ENCODE results near the gene KASH5.

KASH5 gene

DNA sequence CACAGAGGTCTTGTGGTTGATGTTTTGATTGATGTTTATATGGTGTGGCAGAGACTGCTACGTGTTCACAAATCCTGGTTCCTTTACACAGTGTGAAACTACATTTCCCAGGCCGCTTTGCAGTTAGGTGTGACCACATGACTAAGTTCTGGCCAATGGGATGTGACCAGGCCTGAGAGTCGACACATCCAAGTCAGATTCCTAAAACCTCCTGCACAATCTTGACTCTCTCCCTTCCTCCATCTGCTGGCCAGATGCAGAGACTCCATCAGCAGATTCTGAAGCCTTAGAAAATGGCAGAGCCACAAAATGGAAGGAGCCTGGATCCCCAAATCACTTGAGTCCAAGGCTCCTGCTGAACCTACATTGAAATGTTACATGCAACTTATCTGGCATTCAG, 40.2 kb upstream of the KASH5 start:
- Histone ChIP-seq H3K9me2 (replicated peaks; ENCODE audit: control insufficient read depth, low read length) (no peaks in the 10 kb centered on the region), H4K20me1 (ENCODE audit: control insufficient read depth, insufficient read depth, low read depth, low read length) (no peaks in the 10 kb centered on the region), H3K27me3 (ENCODE audit: control insufficient read depth, low read length) (no peaks in the 10 kb centered on the region), H3K36me3 (ENCODE audit: control insufficient read depth, low read length) (no peaks in the 10 kb centered on the region), H3K4me2 (ENCODE audit: low read length) (peak overlapping the region; percentile 15), H3K9me3 (ENCODE audit: control insufficient read depth, insufficient read depth, low read length) (peaks cover 6% of the 10 kb centered on the region; the same call in 1 of the 2 replicates), H3K79me2 (ENCODE audit: control insufficient read depth, low read length) (no peaks in the 10 kb centered on the region), H3K4me1 (ENCODE audit: control insufficient read depth, low read length) (peaks cover 19% of the 10 kb centered on the region), H3F3A (ENCODE audit: control insufficient read depth, insufficient read depth) (no peaks in the 10 kb centered on the region; the same call in 1 of the 2 replicates), H3K4me3 (ENCODE audit: low read length) (peak overlapping the region; percentile 17; the same call in 1 of the 2 replicates), H3K27ac (ENCODE audit: low read depth, low read length) (peak overlapping the region; percentile 30)
- TF ChIP-seq, protein P1, sequence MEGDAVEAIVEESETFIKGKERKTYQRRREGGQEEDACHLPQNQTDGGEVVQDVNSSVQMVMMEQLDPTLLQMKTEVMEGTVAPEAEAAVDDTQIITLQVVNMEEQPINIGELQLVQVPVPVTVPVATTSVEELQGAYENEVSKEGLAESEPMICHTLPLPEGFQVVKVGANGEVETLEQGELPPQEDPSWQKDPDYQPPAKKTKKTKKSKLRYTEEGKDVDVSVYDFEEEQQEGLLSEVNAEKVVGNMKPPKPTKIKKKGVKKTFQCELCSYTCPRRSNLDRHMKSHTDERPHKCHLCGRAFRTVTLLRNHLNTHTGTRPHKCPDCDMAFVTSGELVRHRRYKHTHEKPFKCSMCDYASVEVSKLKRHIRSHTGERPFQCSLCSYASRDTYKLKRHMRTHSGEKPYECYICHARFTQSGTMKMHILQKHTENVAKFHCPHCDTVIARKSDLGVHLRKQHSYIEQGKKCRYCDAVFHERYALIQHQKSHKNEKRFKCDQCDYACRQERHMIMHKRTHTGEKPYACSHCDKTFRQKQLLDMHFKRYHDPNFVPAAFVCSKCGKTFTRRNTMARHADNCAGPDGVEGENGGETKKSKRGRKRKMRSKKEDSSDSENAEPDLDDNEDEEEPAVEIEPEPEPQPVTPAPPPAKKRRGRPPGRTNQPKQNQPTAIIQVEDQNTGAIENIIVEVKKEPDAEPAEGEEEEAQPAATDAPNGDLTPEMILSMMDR (IDR thresholded peaks at IDR 0.05; ENCODE audit: low read depth, low read length, poor library complexity, severe bottlenecking): no peak
- TF ChIP-seq EZH2phosphoT487 (IDR thresholded peaks at IDR 0.05; ENCODE audit: borderline replicate concordance, low read length): no peak

DNA sequence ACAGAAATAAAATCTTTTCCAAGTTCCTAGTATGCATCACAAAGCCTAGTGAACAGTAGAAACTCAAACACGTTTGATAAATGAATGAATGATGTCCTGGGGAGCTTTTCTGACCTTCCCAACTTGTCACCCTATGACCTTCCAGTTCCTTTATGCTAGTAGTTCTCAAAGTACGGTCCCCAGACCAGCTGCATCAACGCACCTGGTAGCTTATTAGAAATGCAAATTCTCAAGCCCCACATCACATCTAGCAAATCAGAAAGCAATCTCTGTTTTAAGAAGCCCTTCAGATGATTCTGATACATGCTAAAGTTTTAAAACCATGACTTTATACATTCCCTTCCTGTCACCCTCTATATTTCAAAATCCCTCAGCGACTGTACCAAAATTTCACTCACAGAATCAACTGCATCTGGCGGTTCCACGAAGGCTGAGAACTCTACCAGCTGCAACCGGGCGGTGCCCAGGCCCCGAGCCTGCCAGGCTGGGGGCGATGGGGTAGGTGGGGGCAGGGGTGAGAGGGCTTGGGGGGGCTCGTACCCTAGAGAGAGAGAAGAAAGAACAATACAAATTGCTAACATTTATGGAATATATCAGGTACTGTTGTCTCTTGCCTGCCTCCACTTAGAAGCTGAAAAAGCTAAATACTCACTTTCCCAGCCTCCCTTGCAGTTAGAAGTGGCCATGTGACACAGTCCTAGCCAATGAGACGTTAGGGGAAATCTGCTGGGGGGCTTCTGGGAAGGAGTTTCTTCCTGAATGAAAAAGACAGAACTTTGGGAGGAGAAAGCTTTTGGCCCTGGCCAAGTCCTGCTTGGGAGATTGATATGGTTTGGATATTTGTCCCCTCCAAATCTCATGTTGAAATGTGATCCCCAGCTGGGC, 39.5 kb upstream of the KASH5 start:
- Histone ChIP-seq H3K4me3 (ENCODE audit: low read length) (peak overlapping the region; percentile 17), H3K27ac (ENCODE audit: low read depth, low read length) (peak overlapping the region; percentile 30), H3K36me3 (ENCODE audit: control insufficient read depth, low read length) (no peaks in the 10 kb centered on the region), H3K9me3 (ENCODE audit: control insufficient read depth, insufficient read depth, low read length) (peaks cover 6% of the 10 kb centered on the region; the same call in 1 of the 2 replicates), H3K27me3 (ENCODE audit: control insufficient read depth, low read length) (no peaks in the 10 kb centered on the region), H3K79me2 (ENCODE audit: control insufficient read depth, low read length) (no peaks in the 10 kb centered on the region), H3K4me1 (ENCODE audit: control insufficient read depth, low read length) (peaks cover 26% of the 10 kb centered on the region), H3F3A (ENCODE audit: control insufficient read depth, insufficient read depth) (no peaks in the 10 kb centered on the region; the same call in 1 of the 2 replicates), H3K9me2 (replicated peaks; ENCODE audit: control insufficient read depth, low read length) (no peaks in the 10 kb centered on the region), H3K4me2 (ENCODE audit: low read length) (peak overlapping the region; percentile 15), H4K20me1 (ENCODE audit: control insufficient read depth, insufficient read depth, low read depth, low read length) (no peaks in the 10 kb centered on the region)
- TF ChIP-seq, protein P1 (IDR thresholded peaks at IDR 0.05; ENCODE audit: low read depth, low read length, poor library complexity, severe bottlenecking): no peak
- no peak for TF ChIP-seq EZH2phosphoT487 (IDR thresholded peaks at IDR 0.05; ENCODE audit: borderline replicate concordance, low read length)

DNA sequence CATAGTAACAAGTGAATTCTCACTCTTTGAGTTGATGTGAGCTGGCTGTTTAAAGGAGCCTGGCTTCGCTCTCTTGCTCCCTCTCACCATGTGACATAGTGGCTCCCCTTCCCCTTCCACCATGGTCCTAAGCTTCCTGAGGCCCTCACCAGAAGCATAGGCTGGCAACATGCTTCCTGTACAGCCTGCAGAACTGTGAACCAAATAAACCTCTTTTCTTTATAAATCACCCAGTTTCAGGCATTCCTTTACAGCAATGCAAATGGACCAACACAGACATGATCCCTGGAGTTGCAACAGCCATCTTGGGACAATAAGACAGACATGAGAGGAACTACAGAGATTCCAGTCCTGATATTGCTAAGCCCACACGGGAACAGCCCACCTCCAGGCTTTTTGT, 38.5 kb upstream of the KASH5 start:
- Histone ChIP-seq H3K36me3 (ENCODE audit: control insufficient read depth, low read length) (no peaks in the 10 kb centered on the region), H3K9me2 (replicated peaks; ENCODE audit: control insufficient read depth, low read length) (no peaks in the 10 kb centered on the region)

More for the DNA sequence above, 38.5 kb upstream of the KASH5 start:
- Histone ChIP-seq H4K20me1 (ENCODE audit: control insufficient read depth, insufficient read depth, low read depth, low read length) (no peaks in the 10 kb centered on the region), H3K9me3 (ENCODE audit: control insufficient read depth, insufficient read depth, low read length) (peaks cover 6% of the 10 kb centered on the region; the same call in 1 of the 2 replicates), H3K27me3 (ENCODE audit: control insufficient read depth, low read length) (no peaks in the 10 kb centered on the region), H3K4me1 (ENCODE audit: control insufficient read depth, low read length) (peaks cover 36% of the 10 kb centered on the region), H3K4me3 (ENCODE audit: low read length) (no peak overlapping the region), H3K4me2 (ENCODE audit: low read length) (no peak overlapping the region), H3K79me2 (ENCODE audit: control insufficient read depth, low read length) (no peaks in the 10 kb centered on the region), H3K27ac (ENCODE audit: low read depth, low read length) (no peak overlapping the region), H3F3A (ENCODE audit: control insufficient read depth, insufficient read depth) (no peaks in the 10 kb centered on the region)
- no peak for TF ChIP-seq EZH2phosphoT487 (IDR thresholded peaks at IDR 0.05; ENCODE audit: borderline replicate concordance, low read length)
- TF ChIP-seq, protein P1 (IDR thresholded peaks at IDR 0.05; ENCODE audit: low read depth, low read length, poor library complexity, severe bottlenecking): no peak

All from DOHH2 (cell line).